Measurements from ENCODE around the gene STMN3.
"Not testable (repeated sequence)": the region's sequence is repeated elsewhere in the genome, so short reads cannot be mapped to it uniquely, and the experiment has no call there.

Gene STMN3

DNA sequence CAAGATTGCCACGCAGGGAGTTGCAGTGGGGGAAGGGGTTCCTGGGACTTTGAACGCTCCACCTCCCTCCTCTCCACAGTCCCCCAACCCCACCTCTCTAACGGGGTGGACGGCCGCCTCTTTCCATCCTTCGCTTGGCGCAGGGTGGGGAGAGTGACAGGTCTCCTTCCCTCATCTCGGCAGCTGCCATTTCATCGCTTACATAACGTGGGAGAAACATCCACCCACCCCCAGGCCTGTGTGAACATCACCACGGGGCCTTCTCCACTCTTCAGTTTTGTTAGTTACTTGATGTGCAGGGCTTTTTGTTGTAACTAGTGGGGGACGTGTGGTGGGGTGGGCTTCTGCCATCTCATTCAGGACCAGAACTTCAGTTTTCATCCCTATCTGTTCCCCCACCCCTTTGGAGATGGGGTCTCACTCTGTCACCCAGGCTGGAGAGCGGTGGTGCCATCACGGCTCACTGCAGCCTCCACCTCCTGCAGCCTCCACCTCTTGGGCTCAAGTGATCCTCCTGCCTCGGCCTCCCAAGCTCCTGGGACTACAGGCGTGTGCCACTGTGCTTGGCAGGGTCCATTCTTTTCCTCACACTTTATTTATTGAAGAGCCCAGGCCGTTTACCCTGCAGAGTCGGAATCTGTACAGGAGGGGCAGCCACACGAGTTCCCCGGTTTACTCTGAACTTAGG is 22.6 kb upstream of the STMN3 start:
- no peak for DNase-seq

DNA sequence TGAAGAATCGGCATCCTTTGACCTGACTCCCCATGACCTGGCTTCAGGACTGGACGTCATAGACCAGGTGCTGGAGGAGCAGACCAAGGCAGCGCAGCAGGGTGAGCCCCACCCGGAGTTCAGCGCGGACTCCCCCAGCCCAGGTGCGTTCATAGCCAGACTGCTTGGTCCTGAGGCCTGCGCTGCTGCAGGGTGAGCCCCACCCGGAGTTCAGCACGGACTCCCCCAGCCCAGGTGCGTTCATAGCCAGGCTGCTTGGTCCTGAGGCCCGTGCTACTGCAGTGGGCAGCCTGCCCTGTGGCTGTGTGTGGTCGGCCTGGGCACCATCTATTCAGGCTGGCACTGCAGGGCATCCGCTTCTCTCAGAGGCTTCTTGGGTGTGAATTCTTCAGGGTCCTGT is 20.7 kb upstream of the STMN3 start:
- DNase-seq: no peak

DNA sequence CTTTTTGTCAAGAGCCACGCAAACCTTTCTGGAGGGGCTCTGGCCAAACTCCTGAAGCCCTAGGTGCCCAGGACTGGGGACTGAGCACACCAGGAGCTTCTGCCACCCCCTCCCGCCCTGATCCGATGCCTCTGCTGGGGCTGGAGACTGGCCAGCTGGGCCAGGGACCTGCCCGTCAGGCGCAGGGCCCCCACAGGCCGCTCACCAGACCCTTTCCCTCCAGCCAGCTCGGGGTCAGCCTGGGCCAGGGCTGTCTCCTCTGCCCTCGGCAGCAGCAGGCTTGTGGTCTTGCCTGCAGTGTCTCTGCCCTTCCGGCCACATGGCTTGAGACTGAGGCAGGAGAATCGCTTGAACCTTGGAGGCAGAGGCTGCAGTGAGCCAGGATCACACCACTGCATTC is 19.4 kb upstream of the STMN3 start:
- DNase-seq: no peak

DNA sequence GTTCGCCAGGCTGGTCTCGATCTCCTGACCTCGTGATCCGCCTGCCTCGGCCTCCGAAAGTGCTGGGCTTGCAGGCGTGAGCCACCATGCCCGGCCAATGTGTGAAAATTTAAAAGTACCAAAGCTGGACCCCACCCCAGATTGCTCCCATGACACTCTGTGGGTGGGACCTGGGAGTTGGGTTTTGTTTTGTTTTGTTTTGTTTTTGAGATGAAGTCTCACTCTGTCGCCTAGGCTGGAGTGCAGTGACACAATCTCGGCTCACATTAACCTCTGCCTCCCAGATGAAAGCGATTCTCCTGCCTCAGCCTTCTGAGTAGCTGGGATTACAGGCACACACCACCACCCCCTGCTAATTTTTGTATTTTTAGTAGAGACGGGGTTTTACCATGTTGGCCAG is 18.5 kb upstream of the STMN3 start:
- DNase-seq: not testable (repeated sequence)

DNA sequence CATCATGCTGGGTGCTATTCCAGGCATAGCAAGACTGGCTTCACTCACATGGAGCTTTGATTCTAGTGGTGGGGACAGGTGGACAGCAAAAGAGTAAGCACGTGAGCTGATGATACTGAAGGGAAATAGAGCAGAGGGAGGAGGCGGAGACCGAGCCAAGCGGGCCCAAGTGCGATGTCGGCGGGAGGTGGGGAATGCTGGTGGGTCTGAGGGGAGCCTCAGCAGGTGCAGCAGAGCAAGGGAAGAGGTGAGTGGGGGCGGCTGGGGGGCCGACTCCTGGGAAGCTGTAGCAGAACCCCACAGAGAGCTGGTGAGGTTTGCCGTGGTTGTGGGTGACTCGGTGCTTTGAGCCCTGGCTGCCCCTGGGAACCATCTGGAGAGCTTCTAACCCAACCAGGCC is 15.1 kb upstream of the STMN3 start:
- no peak for DNase-seq

DNA sequence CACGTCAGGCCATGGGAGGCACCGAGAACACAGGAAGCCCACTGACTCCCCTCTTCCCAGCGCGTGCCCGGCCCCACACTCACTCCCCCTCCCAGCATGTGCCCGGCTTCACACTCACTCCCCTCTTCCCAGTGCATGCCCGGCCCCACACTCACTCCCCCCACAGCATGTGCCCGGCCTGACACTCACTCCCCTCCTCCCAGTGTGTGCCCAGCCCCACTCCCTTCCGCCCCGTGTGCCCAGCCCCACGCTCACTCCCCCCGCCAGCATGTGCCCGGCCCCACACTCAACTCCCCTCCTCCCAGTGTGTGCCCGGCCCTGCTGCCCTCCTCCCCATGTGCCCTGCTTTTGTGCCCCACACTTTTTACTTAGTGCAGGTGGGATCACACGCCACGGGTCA is 14.6 kb upstream of the STMN3 start:
- DNase-seq: no peak

DNA sequence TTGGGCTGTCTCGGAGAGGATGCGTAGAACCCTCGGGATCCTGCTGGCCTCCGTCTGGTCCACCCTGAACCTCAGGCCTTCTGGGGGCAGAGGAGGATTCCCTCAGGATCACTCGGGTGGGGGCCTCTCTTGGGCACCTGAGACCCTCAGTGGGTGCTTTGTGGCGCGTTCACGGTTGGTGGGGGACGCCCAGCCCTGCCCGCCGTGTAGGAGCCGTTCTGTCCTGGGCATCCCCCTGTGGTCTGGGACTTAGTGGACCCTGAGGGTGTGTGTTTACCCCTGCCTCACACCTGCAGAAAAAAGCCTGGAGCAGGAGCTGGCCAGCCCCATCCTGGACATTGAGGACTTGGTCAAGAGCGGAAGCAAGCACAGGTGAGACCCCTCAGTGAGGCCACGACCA is 12.5 kb upstream of the STMN3 start:
- DNase-seq: no peak

DNA sequence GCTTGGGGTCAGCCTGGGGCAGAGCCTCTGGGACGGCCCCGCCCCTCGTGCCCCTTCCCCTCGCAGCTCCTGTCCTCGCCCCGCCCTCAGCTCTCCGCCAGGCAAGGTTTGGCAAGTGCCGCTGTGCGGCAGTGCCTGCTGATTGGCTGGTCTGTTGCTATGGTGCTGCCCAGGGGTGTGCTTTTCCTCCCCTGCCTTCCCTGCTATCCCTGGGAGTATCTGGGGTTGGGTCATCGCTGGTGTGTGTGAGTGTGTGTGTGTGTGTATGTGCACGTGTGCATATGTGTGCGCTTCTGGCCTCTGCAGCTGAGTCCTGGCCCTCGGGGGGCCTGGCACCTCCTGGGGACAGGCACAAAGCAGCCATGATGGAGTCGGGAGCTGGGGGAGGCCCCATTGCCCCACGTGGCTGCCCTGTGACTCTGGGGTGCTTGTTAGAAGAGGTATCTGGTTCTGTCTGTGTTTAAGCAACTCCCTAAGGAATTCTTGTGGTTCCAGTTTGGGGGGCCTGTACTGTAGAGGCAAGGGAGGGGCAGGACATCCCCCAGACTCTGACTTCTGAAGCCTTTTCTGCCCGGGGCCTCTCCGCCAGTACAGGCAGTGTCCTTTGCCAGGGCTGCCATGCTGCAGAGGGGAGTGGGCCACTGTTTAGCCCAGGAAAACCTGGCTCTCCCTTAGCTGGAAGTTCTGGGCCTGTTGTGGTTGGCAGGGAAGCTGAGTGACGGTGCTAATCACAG is 11.8 kb upstream of the STMN3 start:
- DNase-seq: no peak

DNA sequence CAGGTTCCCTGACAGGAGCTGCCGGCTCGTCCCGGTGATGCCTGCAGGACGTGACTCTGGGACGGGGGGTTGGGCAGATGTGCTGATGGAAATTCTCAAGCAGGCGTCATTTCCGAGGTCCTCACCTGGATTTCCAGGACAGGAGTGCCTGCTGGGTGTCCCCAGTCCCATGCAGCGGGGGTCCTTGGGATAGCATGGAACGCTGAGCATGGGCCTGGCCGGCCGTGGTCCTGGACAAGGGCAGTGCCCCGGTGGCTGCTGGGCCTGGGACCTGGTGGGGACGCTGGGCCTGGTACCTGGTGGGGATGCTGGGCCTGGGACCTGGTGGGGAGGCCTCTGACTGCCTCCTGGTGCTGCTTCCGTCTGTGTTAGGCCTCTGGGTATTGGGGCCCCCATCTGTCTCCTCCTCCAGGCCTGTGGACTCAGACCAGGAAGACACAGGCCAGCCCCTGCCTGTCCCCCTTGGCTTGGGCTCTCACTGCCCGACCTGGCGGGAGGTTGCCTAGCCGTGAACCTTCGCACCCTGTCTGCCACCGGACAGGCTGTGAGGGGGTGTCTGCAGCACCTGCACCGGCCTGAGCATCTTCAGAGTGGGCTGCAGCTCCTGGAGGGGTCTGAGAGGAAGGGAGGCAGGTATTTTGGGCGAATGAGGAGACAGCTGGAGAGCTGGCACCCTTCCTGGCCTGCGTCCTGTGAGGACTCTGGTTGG is 11.1 kb upstream of the STMN3 start:
- DNase-seq: no peak

DNA sequence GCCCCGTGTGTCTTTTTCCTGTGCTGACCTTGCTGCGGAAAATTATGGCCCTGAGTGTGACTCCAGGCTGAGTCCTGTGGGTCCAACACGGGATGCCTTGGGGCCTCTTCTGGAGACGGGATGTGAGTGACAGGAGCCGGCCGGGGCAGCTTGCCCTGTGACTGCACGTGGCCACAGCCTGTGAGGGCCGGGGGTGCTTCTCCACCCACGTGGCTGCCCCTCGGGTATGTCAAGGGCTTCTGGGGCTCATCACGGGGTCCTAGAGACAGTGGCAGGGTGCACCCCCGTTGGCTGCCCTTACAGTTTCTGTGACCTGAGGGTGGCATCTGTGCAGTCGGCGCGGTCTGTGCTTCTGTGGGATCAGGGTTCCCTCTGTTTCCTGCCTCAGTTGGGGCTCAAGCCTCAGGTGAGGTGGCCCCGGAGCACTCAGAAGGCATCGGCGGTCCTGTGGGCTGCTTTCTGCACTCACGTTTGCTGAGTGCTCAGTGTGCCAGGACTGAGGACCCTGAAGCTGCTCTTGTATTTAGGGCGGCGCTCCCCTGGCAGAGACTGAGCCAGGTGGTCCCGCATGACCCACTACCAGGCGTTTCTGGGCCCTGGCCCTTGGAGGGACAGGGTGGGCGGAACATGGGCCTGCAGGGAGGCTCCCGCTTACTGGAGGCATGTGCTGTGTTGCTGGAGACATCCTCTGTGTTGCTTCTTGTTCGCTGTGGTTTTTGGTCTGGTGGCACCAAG is 10.3 kb upstream of the STMN3 start:
- no peak for DNase-seq

DNA sequence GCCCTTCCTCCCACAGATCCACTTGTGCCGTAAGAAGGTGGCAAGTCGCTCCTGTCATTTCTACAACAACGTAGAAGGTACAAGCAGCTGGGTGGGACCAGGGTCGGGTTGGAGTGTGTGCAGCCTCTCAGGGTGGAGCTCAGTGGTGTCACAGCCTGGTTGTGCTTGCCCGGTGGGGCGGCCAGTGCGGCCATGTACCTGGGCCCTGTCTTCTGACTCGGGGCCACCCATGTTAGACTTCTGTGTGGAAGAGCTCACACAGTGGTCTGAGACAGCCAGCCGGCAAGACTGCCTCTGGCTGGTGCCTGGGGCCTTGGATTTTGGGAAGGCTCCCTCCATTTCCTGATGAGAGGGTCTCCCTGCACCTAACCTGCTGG is 9.6 kb upstream of the STMN3 start:
- DNase-seq: no peak

DNA sequence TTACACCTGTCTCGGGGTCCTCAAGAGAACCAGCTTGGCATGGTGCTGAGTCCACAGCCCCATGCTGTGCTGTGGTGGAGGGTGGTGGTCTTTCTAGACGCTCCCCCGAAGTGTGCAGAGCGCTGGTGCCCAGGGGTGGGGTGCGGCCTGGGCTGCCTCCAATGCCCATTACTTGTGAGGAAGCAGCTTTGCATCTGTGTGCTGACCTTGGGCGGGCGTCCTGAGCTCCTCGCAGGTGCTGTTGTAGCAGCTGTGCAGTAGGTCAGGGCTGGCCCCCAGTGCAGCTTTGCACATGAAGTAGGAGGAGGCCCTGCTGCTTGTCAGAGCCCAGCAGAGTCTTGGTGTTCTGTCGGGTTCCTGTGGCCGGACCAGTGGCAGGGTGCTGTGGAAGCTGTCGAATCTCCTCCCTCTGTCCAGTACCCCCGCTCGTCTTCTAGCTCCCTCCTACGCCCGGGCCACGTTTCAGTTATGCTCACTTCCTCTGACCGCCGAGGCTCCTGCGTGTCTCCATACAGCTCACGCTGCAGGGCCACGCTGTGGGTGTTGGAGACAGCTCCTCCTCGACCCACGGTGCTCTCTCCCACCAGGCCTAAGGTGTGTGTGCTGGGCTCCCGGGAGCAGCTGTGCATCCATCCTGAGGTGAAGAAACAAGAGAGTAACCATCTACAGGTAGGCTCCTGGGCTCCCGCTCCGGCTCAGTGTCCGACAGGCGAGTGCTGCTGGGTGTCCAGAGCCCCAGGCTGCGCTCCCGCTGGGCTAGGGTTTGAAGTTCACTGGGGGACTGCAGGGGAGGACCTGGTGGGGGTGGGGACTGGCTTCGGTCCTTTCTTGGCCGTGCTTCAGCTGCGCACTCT is 9.0 kb upstream of the STMN3 start:
- no peak for DNase-seq

DNA sequence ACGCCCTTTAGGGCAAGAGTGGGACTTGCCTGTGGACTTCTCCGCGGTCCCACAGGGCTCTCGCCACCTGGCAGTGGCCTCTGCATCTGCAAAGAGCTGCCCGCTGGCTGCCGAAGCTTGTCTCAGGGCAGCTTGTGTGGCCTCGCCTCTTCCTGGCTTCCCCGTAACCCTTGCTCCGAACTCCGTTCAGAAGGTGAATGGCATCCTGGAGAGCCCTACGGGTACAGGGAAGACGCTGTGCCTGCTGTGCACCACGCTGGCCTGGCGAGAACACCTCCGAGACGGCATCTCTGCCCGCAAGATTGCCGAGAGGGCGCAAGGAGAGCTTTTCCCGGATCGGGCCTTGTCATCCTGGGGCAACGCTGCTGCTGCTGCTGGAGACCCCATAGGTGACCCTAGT is 7.9 kb upstream of the STMN3 start:
- DNase-seq: no peak

DNA sequence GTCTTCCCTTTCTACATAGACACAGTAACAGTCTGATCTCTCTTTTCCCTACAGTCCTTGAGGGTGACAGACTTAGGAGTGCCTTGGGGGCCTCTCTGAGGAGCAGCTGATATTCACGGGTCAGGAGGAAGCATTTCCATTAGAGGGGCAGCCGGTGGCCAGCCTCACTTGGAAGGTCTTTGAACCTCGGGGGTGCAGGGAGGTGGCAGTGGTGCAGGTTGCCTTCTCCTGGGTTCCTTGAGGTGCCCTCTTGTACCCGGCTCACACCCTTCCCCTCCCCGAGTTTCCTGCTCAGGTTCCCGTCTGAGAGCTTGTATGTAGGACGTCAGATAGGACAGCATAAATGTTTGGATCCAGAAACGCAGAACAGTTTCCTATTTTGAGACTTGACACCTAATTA is 7.4 kb upstream of the STMN3 start:
- DNase-seq: no peak

DNA sequence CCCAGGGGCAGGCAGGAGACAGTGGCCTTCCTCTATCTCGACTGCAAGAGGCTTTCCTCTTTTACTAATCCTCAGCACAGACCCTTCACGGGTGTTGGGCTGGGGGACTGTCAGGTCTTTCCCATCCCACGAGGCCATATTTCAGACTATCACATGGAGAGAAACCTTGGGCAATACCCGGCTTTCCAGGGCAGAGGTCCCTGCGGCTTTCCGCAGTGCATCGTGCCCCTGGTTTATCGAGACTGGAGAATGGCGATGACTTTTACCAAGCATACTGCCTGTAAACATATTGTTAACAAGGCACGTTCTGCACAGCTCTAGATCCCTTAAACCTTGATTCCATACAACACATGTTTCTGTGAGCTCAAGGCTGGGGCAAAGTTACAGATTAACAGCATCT is 7.0 kb upstream of the STMN3 start:
- DNase-seq: not testable (repeated sequence)

DNA sequence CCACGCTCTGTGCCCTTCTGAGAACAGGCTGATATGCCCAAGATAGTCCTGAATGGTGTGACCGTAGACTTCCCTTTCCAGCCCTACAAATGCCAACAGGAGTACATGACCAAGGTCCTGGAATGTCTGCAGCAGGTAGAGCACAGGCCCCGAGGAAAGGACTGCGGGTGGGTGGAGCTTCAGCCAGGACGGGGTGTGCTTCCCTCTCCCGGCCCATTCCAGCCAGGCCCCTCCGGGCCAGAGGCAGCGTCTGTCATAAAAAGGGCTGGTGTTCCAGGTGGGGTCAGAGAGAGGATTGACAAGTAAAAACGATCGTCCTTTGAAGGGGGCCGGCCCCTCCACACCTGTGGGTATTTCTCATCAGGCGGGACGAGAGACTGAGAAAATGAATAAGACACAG is 6.1 kb upstream of the STMN3 start:
- no peak for DNase-seq

DNA sequence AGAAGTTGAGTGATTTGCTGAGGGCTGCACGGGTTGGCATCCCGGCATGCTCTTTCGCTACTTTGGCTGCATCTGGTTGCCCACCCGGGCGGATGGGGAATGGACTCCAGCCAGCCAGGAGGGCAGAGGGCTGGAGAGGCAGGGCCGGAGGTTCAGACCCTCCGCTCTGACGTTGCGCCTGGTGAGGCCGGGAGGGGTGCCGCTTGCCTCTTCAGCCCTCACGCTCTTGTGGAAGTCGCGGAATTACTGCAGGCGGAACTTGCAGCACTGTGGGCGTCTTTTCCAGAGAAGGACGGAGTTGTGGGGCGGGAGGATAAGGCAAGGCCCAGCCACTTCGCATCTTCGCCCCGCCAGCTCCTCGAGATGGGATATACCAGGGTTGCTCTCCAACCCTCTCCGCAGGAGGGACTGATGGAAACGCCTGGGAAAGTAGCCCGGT is 5.5 kb upstream of the STMN3 start:
- DNase-seq: no peak

DNA sequence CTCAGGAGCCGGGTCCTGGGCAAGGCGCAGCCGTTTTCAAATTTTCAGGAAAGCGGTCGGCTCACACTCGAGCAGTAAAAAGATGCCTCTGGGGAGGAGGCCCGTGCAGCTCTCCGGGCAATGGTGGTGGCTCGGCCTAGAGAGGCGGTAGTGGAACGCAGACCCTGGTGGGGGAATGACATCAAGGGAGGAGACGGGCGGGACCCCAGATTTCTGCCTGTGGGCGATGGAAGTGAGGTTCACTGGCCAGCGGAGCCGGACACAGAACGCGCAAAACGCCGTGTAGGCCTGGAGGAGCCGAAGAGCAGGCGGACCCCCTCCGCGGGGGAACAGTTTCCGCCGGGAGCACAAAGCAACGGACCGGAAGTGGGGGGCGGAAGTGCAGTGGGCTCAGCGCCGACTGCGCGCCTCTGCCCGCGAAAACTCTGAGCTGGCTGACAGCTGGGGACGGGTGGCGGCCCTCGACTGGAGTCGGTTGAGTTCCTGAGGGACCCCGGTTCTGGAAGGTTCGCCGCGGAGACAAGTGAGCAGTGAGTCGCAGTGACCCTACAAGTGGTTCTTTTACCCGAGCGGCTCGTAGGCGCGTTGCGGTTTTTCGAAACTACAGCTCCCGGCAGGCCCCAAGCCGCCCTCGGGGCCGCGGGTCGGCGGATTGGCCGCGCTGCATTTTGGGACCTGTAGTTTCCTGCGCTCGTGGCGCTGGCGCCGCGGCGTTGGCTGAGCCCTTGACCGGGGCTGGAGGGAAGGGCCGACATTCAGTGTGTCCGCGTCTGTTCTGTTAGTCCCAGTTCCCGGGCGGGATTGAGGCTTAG is 4.9 kb upstream of the STMN3 start, which contains the start of gene RTEL1:
TSS of gene RTEL1 (plus strand) at position 376 of the 812 bp plus-strand sequence. CDS start 1,091 bp downstream, outside the sequence.
- DNase-seq: peak; percentile 84

DNA sequence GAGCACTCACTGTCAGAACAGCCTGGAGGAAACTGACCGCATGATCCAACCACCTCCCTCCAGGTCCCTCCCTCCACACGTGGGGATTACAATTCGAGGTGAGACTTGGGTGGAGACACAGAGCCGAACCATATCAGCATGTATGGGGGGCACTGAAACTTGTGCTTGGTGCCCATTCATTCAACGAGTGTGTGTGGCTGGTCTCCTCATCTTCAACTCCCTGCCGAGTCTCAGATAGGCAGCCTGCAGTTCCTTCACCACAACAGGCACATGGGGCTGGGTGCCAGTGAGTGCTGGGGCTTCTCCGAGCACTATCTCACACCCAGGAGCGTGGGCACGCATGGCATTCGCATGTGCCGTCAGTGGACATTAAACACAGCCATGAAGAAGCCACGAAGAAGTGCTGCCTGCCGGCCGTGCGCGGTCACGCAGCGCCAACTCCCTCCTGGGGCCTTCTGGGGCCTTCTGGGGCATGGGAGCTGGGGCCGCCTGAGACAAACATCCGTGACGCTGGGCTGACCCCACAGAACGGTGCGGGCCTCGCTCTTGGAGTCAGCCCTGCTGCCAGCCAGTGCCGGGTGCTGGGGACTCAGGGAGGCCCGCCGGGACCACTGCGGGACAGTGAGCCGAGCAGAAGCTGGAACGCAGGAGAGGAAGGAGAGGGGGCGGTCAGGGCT is 4.2 kb upstream of the STMN3 start:
- no peak for DNase-seq

DNA sequence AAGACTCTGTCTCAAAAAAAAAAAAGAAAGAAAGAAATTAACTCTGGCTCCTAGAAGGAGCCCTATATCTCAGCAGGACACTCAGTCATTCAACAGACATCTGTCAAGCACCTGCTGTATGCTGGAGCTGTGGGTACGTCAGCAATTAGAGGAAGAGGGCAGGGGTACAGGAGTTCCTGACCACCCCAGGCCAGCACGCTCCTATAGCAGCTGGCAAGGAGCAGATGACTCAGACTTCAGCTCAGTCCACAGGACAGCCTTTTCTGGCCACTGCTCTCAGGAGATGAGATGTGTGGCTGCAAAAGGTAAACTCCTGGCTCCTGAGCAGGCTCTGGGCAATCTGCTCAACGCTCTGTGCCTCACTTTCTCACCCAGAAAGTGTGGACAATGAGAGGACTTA is 3.2 kb upstream of the STMN3 start:
- no peak for DNase-seq

DNA sequence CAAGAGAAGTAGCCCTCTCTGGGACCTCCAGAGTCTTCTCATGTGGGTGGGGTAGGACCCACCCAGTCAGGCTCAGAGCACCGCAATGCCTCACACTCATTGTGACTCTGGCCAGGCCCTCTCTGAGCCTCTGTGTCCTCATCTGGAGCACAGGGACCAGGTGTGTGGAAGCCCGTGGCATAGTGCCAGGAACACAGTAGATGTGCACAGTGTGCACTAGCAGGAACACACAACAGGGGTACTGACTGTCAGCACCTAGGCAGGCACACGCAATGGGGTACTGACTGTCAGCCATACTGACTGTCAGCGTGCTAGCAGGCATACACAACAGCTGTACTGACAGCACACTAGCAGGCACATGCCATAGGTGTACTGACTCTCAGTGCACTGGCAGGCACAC is 2.0 kb upstream of the STMN3 start:
- DNase-seq: no peak

All from GDM1 (cell line).